Astrocyte (in vitro differentiated cells and primary cell): ENCODE data around the gene SNED1. TPM values are rescaled to one million over a fixed set of nuclear protein-coding genes. Genes with fewer than 3 reads are reported as not detected.

Source experiments
- DNase-seq: peaks from one replicate; pipeline ENCODE4 v3.0.0-alpha.2; 2010; ENCODE audit warnings: low read depth
- FAIRE-seq: peaks from 2 replicates; lab custom pipeline; 2011; peaks lifted over from hg19 to GRCh38; lab: Jason Lieb, UNC
- H2AFZ ChIP-seq: 2 replicates; pipeline ENCODE4 v1.6.0; 2012; ENCODE audit warnings: low read depth, low read length, inconsistent platforms
- H3K27ac ChIP-seq: 2 replicates; pipeline ENCODE4 v1.5.1; 2011; ENCODE audit warnings: low read depth, low read length, inconsistent platforms
- H3K27me3 ChIP-seq: 2 replicates; pipeline ENCODE4 v1.6.0; 2011; ENCODE audit warnings: low read length, inconsistent platforms; ENCODE audit not compliant: insufficient read depth
- H3K36me3 ChIP-seq: 2 replicates; pipeline ENCODE4 v1.5.1; 2011; ENCODE audit warnings: low read length, inconsistent platforms; ENCODE audit not compliant: insufficient read depth
- H3K4me1 ChIP-seq: 2 replicates; pipeline ENCODE4 v1.5.1; 2011; ENCODE audit warnings: low read length, inconsistent platforms; ENCODE audit not compliant: insufficient read depth
- H3K4me2 ChIP-seq: 2 replicates; pipeline ENCODE4 v1.6.0; 2012; ENCODE audit warnings: low read length, inconsistent platforms
- H3K4me3 ChIP-seq: 2 replicates; pipeline ENCODE4 v1.5.1; 2011; ENCODE audit warnings: low read depth, mild to moderate bottlenecking, low read length, inconsistent platforms; ENCODE audit not compliant: insufficient read depth
- H3K79me2 ChIP-seq: 2 replicates; pipeline ENCODE4 v1.6.0; 2012; ENCODE audit warnings: mild to moderate bottlenecking, low read length, inconsistent platforms; ENCODE audit not compliant: insufficient read depth
- H3K9ac ChIP-seq: 2 replicates; pipeline ENCODE4 v1.6.0; 2012; ENCODE audit warnings: mild to moderate bottlenecking, low read length, inconsistent platforms
- H3K9me3 ChIP-seq: 2 replicates; pipeline ENCODE4 v1.5.1; 2012; ENCODE audit warnings: low read depth, mild to moderate bottlenecking, low read length, inconsistent platforms; ENCODE audit not compliant: insufficient read depth
- H4K20me1 ChIP-seq: 2 replicates; pipeline ENCODE4 v1.6.0; 2012; ENCODE audit warnings: low read length, inconsistent platforms; ENCODE audit not compliant: insufficient read depth
- H3K27ac Mint-ChIP-seq: one replicate; pipeline ENCODE4 v1.8.0; 2021; ENCODE audit warnings: mild to moderate bottlenecking, mixed read lengths; ENCODE audit not compliant: unreplicated experiment
- H3K27me3 Mint-ChIP-seq: one replicate; pipeline ENCODE4 v1.8.0; 2021; ENCODE audit warnings: low read depth, mixed read lengths; ENCODE audit not compliant: unreplicated experiment
- H3K36me3 Mint-ChIP-seq: one replicate; pipeline ENCODE4 v1.8.0; 2021; ENCODE audit warnings: low read depth, mixed read lengths; ENCODE audit not compliant: unreplicated experiment
- H3K4me1 Mint-ChIP-seq: one replicate; pipeline ENCODE4 v1.8.0; 2021; ENCODE audit warnings: low read depth, mixed read lengths; ENCODE audit not compliant: unreplicated experiment
- H3K4me3 Mint-ChIP-seq: one replicate; pipeline ENCODE4 v1.8.0; 2021; ENCODE audit warnings: mild to moderate bottlenecking, moderate library complexity, mixed read lengths; ENCODE audit not compliant: unreplicated experiment
- H3K9me3 Mint-ChIP-seq: one replicate; pipeline ENCODE4 v1.8.0; 2021; ENCODE audit warnings: mild to moderate bottlenecking, mixed read lengths; ENCODE audit not compliant: unreplicated experiment
- CTCF ChIP-seq: IDR thresholded peaks from 2 replicates; pipeline ENCODE4 v1.5.1; 2011; ENCODE audit warnings: low read depth, mild to moderate bottlenecking, inconsistent platforms, low read length, moderate library complexity; ENCODE audit not compliant: insufficient read depth
- EZH2 ChIP-seq: IDR thresholded peaks from 2 replicates; pipeline ENCODE4 v1.6.1; 2012; ENCODE audit warnings: mild to moderate bottlenecking, low read length, inconsistent platforms; ENCODE audit not compliant: insufficient read depth
- total RNA-seq: library from RNA; stranded (reverse); gene quantifications from 2 replicates; pipeline ENCODE4 v1.2.1, GENCODE V29; 2021

SNED1 gene
- total RNA-seq, 1 donor from 2014 or later: 0.23 TPM

GRCh38 chr2:240963868-240964703, 34.3 kb upstream of the SNED1 start:
- Mint-ChIP-seq H3K9me3 (no peaks in the 10 kb centered on the region), H3K27ac (no peak overlapping the region), H3K4me3 (no peak overlapping the region), H3K36me3 (no peaks in the 10 kb centered on the region), H3K4me1 (no peaks in the 10 kb centered on the region), H3K27me3 (peaks cover 13% of the 10 kb centered on the region)
- FAIRE-seq (no peak), DNase-seq (no peak)
- Histone ChIP-seq H3K79me2 (no peaks in the 10 kb centered on the region), H3K36me3 (no peaks in the 10 kb centered on the region), H3K4me2 (no peak overlapping the region), H4K20me1 (no peaks in the 10 kb centered on the region), H2AFZ (no peak overlapping the region), H3K27me3 (no peaks in the 10 kb centered on the region), H3K9me3 (no peaks in the 10 kb centered on the region), H3K9ac (no peak overlapping the region), H3K4me1 (no peaks in the 10 kb centered on the region), H3K4me3 (no peak overlapping the region), H3K27ac (no peak overlapping the region)
- TF ChIP-seq EZH2 (no peak), CTCF (no peak)

GRCh38 chr2:240964704-240965295, 33.6 kb upstream of the SNED1 start:
- Histone ChIP-seq H3K9me3 (no peaks in the 10 kb centered on the region), H3K27me3 (no peaks in the 10 kb centered on the region), H2AFZ (no peak overlapping the region), H3K4me1 (no peaks in the 10 kb centered on the region), H3K36me3 (no peaks in the 10 kb centered on the region), H3K79me2 (no peaks in the 10 kb centered on the region), H3K4me2 (no peak overlapping the region), H3K27ac (no peak overlapping the region), H3K4me3 (no peak overlapping the region), H3K9ac (no peak overlapping the region), H4K20me1 (no peaks in the 10 kb centered on the region)
- no peak for DNase-seq
- TF ChIP-seq EZH2 (no peak), CTCF (no peak)
- Mint-ChIP-seq H3K27ac (no peak overlapping the region), H3K4me3 (no peak overlapping the region), H3K4me1 (no peaks in the 10 kb centered on the region), H3K9me3 (no peaks in the 10 kb centered on the region), H3K36me3 (no peaks in the 10 kb centered on the region), H3K27me3 (peaks cover 16% of the 10 kb centered on the region)
- FAIRE-seq: no peak
